BE2C (cell line): ENCODE results near the gene ENPP7.

ENCODE experiments used
- DNase-seq: peaks from one replicate; pipeline ENCODE4 v3.0.0-alpha.2; 2020
- H3K27me3 ChIP-seq: fragments of 250-450 bp; sonication (Bioruptor Pico); 2 replicates; pipeline ENCODE4 v1.5.1; 2020; ENCODE audit warnings: mild to moderate bottlenecking
- H3K36me3 ChIP-seq: fragments of 250-450 bp; sonication (Bioruptor Pico); 2 replicates; pipeline ENCODE4 v1.5.1; 2020; ENCODE audit warnings: mild to moderate bottlenecking
- H3K4me1 ChIP-seq: fragments of 250-450 bp; sonication (Bioruptor Pico); 2 replicates; pipeline ENCODE4 v1.5.1; 2020
- H3K4me3 ChIP-seq: 2 replicates; pipeline ENCODE4 v1.5.1; 2011; ENCODE audit warnings: low read depth, low read length
- H3K9me3 ChIP-seq: fragments of 250-450 bp; sonication (Bioruptor Pico); 2 replicates; pipeline ENCODE4 v1.5.1; 2020
- TF ChIP-seq, protein P1 (sequence below): IDR thresholded peaks from 2 replicates; pipeline ENCODE4 v1.5.1; 2012; ENCODE audit warnings: mild to moderate bottlenecking, low read depth, low read length

ENPP7 gene

DNA sequence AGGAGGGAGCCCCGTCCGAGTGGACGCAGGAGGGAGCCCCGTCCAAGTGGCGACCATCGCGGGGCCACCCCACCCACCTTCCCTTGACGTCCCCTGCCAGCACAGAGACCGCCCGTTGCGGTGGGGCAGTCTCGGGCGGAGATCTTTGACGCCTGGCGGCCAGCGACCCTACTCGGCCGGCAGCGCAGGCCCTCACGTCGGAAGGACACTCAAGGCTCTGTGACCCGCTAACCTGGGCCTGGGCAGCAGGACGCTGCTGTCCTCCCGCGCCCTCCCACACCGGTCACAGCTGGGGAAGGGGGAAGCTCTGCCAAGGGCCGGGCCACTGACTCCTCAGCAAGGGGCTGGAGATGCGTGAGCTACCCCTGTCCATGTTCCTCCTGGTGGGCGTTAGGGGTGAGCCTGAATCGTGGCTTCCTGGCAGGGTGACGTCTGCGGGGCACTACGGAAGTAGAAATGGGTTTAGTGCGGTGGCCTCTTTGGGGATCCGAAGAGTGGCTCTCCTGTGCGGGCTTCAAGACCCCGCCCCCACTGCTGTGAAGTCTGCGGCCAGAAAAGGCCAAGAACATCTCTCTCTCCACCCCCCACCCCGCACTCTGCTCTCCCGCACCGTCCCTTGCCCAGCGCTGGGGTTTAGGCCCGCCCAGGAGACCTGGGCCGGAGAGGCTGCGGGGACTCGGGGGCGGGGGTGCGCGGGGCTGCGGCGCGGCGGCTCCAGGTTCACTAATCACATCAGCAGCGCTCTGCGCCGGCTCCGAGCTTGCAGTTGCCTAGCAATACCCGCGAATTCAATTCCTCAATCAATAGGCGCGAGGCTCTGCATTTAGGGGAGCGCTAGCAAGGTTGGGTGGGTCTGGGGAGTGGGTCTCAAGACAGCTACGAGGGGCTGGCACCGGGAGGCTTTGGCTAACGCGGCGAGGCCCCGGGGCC lies 60.3 kb downstream of the ENPP7 start:
- peaks cover 20% of the 10 kb centered on the region for H3K27me3 ChIP-seq
- peaks cover 14% of the 10 kb centered on the region for H3K4me1 ChIP-seq
- H3K36me3 ChIP-seq = peaks cover 18% of the 10 kb centered on the region
- DNase-seq = no peak
- TF ChIP-seq, protein P1, sequence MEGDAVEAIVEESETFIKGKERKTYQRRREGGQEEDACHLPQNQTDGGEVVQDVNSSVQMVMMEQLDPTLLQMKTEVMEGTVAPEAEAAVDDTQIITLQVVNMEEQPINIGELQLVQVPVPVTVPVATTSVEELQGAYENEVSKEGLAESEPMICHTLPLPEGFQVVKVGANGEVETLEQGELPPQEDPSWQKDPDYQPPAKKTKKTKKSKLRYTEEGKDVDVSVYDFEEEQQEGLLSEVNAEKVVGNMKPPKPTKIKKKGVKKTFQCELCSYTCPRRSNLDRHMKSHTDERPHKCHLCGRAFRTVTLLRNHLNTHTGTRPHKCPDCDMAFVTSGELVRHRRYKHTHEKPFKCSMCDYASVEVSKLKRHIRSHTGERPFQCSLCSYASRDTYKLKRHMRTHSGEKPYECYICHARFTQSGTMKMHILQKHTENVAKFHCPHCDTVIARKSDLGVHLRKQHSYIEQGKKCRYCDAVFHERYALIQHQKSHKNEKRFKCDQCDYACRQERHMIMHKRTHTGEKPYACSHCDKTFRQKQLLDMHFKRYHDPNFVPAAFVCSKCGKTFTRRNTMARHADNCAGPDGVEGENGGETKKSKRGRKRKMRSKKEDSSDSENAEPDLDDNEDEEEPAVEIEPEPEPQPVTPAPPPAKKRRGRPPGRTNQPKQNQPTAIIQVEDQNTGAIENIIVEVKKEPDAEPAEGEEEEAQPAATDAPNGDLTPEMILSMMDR = no peak
- H3K9me3 ChIP-seq = no peaks in the 10 kb centered on the region
- H3K4me3 ChIP-seq = no peak overlapping the region; the same call in 1 of the 2 replicates

DNA sequence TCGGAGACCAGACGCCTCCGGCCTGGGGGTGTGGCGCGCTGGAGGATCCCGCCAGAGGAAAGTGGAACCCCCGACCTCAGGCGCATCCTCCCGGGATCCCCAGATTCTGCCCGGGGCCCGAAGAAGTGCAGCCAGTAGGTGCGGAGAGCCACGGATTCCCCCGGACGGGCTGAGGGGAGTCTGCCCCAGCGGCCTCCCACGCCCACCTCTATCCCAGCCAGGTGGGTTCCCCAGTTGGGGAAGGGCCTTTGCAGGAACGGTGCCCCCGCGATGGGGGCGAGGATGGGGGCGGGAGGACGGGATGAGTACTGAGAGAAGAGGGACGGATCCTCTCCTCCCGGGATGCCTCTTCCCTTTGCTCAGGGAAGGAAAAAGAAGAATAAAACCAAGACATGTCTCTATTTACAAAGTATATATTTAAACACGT lies 61.0 kb downstream of the ENPP7 start:
- peaks cover 14% of the 10 kb centered on the region for H3K4me1 ChIP-seq
- TF ChIP-seq, protein P1 = no peak
- peaks cover 20% of the 10 kb centered on the region for H3K27me3 ChIP-seq

More for the DNA sequence above, 61.0 kb downstream of the ENPP7 start:
- Histone ChIP-seq H3K4me3 (no peak overlapping the region), H3K9me3 (no peaks in the 10 kb centered on the region), H3K36me3 (peaks cover 19% of the 10 kb centered on the region)
- DNase-seq = no peak
